A549 (cell line): Measurements from ENCODE around the gene SPATS2.

ENCODE experiments used
- CBX2 ChIP-seq: fragments of 200-600 bp; sonication (generic); IDR thresholded peaks from 2 replicates; pipeline ENCODE4 v1.6.1; 2016; ENCODE audit warnings: low read depth, mild to moderate bottlenecking, borderline replicate concordance
- CEBPB ChIP-seq, 2 experiments: fragments of >200 bp in 1 of 2; sonication (Bioruptor Twin) in 1 of 2; formaldehyde crosslinking in 1 of 2; IDR thresholded peaks; 2 replicates each; pipeline ENCODE4 v1.6.1; 2012 to 2016
- CTCF ChIP-seq: fragments of >200 bp; sonication (Bioruptor Twin); formaldehyde crosslinking; IDR thresholded peaks from 3 replicates; pipeline ENCODE4 v1.5.1; 2016
- ELK1 ChIP-seq: fragments of 150-350 bp; IDR thresholded peaks from 2 replicates; pipeline ENCODE4 v1.6.1; 2014; ENCODE audit warnings: low read depth, mild to moderate bottlenecking, low read length
- EP300 ChIP-seq, 2 experiments: fragments of >200 bp; sonication (Bioruptor Twin); formaldehyde crosslinking; IDR thresholded peaks; 2 replicates in 1 of 2; 3 replicates in 1 of 2; pipeline ENCODE4 v1.6.1; 2016 to 2017
- HOXB5 ChIP-seq: fragments of 250-450 bp; sonication (Bioruptor Pico); IDR thresholded peaks from 2 replicates; pipeline ENCODE4 v1.5.0; 2020; ENCODE audit warnings: mild to moderate bottlenecking, moderate library complexity
- JUNB ChIP-seq: fragments of >200 bp; sonication (Bioruptor Twin); formaldehyde crosslinking; IDR thresholded peaks from 2 replicates; pipeline ENCODE4 v1.6.1; 2016
- MAFK ChIP-seq: fragments of 450-650 bp; IDR thresholded peaks from 2 replicates; pipeline ENCODE4 v1.6.1; 2014; ENCODE audit not compliant: partially characterized antibody
- MAX ChIP-seq: IDR thresholded peaks from 2 replicates; pipeline ENCODE4 v1.6.1; 2012
- PHF8 ChIP-seq: fragments of 200-600 bp; sonication (generic); IDR thresholded peaks from 2 replicates; pipeline ENCODE4 v1.6.1; 2016; ENCODE audit warnings: low read depth, mild to moderate bottlenecking, antibody characterized with exemption, moderate library complexity, borderline replicate concordance
- POLR2A ChIP-seq: IDR thresholded peaks from 2 replicates; pipeline ENCODE4 v1.6.1; 2012; ENCODE audit warnings: mild to moderate bottlenecking, low read length
- REST ChIP-seq: fragments of 200-600 bp; sonication (generic); IDR thresholded peaks from 2 replicates; pipeline ENCODE4 v1.6.1; 2016; ENCODE audit warnings: antibody characterized with exemption, mild to moderate bottlenecking, moderate library complexity

GRCh38 chr12:49352351-49352750 is 14.9 kb upstream of the SPATS2 start:
- TF ChIP-seq CEBPB (IDR thresholded peaks at IDR 0.05) (no peak), CTCF (no peak), MAFK (no peak), POLR2A (no peak), ELK1 (no peak), JUNB (no peak), HOXB5 (CRISPR knock-in tag) (no peak), EP300 (IDR thresholded peaks at IDR 0.05) (no peak), REST (no peak), MAX (no peak), PHF8 (no peak), CBX2 (no peak)
